HCT116 (cell line): ENCODE data around the gene UBE2D1. TPM values are rescaled to one million over a fixed set of nuclear protein-coding genes. Genes with fewer than 3 reads are reported as not detected.

Experiments used
- ATAC-seq: fragments of 200-7000 bp; cut with Tn5 transposase; 2 replicates; pipeline ENCODE4 v1.9.1; 2020; ENCODE audit warnings: mild to moderate bottlenecking, moderate library complexity
- BruUV-seq: library from RNA; stranded (reverse); fragments of 400-500 nt; replicated peaks from 2 replicates; lab custom pipeline; 2021; lab: Mats Ljungman, UMichigan
- CTCF ChIA-PET: fragments of 300-600 bp; sonication (Branson Sonifier 250); formaldehyde crosslinking; loops from one replicate; lab custom pipeline; 2021; ENCODE audit warnings: antibody characterized with exemption; lab: Charles Lee
- POLR2A ChIA-PET: fragments of 300-600, 350-600 bp; sonication (Branson Sonifier 250); formaldehyde crosslinking; loops from one replicate; lab custom pipeline; 2021; ENCODE audit warnings: antibody characterized with exemption; lab: Charles Lee
- RAD21 ChIA-PET, 2 experiments: fragments of 300-600 bp; sonication (Branson Sonifier 250); formaldehyde crosslinking; loops; one replicate each; lab custom pipeline; 2023; ENCODE audit warnings: low total read pairs in 2 of 2; ENCODE audit not compliant: uncharacterized antibody in 2 of 2, unreplicated experiment in 2 of 2, low non-redundant PET in 1 of 2; lab: Charles Lee
- DNase-seq: peaks from one replicate; pipeline ENCODE4 v3.0.0-alpha.2; 2010; ENCODE audit warnings: low read depth, low spot score
- H2AFZ ChIP-seq: fragments of 200-600 bp; shearing (Covaris generic), sonication (generic); 2 replicates; pipeline ENCODE4 v1.6.1; 2017; ENCODE audit warnings: low read depth, mixed run types, mixed read lengths, antibody characterized with exemption, low read length; ENCODE audit not compliant: poor library complexity, severe bottlenecking
- H3K27ac ChIP-seq: 2 replicates; pipeline ENCODE4 v1.5.1; 2012; ENCODE audit warnings: low read depth, low read length
- H3K27me3 ChIP-seq: fragments of 200-600 bp; sonication (generic); 2 replicates; pipeline ENCODE4 v1.6.1; 2016; ENCODE audit warnings: mixed run types, low read length, mixed read lengths; ENCODE audit not compliant: insufficient read depth
- H3K36me3 ChIP-seq, 2 experiments: fragments of 200-500 bp in 1 of 2; fragments of 200-600 bp in 1 of 2; sonication (Bioruptor generic) in 1 of 2; sonication (generic) in 1 of 2; 2 replicates each; pipeline versions ENCODE4 v1.5.1 to v1.6.1; 2014 to 2016; ENCODE audit warnings: low read length in 2 of 2, inconsistent platforms in 1 of 2, mixed read lengths in 1 of 2, mixed run types in 1 of 2; ENCODE audit not compliant: insufficient read depth in 2 of 2, control insufficient read depth in 1 of 2
- H3K4me1 ChIP-seq, 2 experiments: fragments of 200-600 bp in 1 of 2; sonication (generic) in 1 of 2; 2 replicates each; pipeline versions ENCODE4 v1.5.1 to v1.6.1; 2012 to 2017; ENCODE audit warnings: low read length in 2 of 2, inconsistent platforms in 1 of 2, mild to moderate bottlenecking in 1 of 2, mixed read lengths in 1 of 2, mixed run types in 1 of 2, moderate library complexity in 1 of 2; ENCODE audit not compliant: insufficient read depth in 2 of 2, control insufficient read depth in 1 of 2
- H3K4me2 ChIP-seq: fragments of 200-600 bp; sonication (generic); 2 replicates; pipeline ENCODE4 v1.6.1; 2017; ENCODE audit warnings: mixed run types, low read length, mixed read lengths
- H3K4me3 ChIP-seq, 2 experiments: fragments of 200-600 bp in 1 of 2; sonication (generic) in 1 of 2; replicated peaks in 1 of 2; 2 replicates each; pipeline ENCODE4 v1.5.1; 2011 to 2016; ENCODE audit warnings: low read length in 2 of 2, control low read depth in 1 of 2, low read depth in 1 of 2, mild to moderate bottlenecking in 1 of 2, mixed read lengths in 1 of 2, mixed run types in 1 of 2
- H3K79me2 ChIP-seq: fragments of 200-600 bp; sonication (generic); 2 replicates; pipeline ENCODE4 v1.6.1; 2017; ENCODE audit warnings: mild to moderate bottlenecking, mixed run types, low read length, moderate library complexity, mixed read lengths; ENCODE audit not compliant: insufficient read depth
- H3K9ac ChIP-seq: fragments of 200-600 bp; sonication (generic); 2 replicates; pipeline ENCODE4 v1.6.1; 2016; ENCODE audit warnings: low read length, mixed read lengths
- H3K9me2 ChIP-seq: fragments of 200-600 bp; sonication (generic), shearing (Covaris generic); 2 replicates; pipeline ENCODE4 v1.6.1; 2017; ENCODE audit warnings: mixed run types, mild to moderate bottlenecking, moderate library complexity; ENCODE audit not compliant: insufficient read depth
- H3K9me3 ChIP-seq, 2 experiments: fragments of 200-500 bp in 1 of 2; fragments of 200-600 bp in 1 of 2; sonication (Bioruptor generic) in 1 of 2; sonication (generic) in 1 of 2; 2 replicates each; pipeline ENCODE4 v1.6.1; 2014 to 2017; ENCODE audit warnings: low read length in 2 of 2, mixed read lengths in 2 of 2, inconsistent platforms in 1 of 2, low read depth in 1 of 2, mild to moderate bottlenecking in 1 of 2, mixed run types in 1 of 2, moderate library complexity in 1 of 2; ENCODE audit not compliant: control insufficient read depth in 1 of 2, insufficient read depth in 1 of 2
- H4K20me1 ChIP-seq: fragments of 200-600 bp; sonication (generic), shearing (Covaris generic); 2 replicates; pipeline ENCODE4 v1.6.1; 2017; ENCODE audit warnings: mixed run types, mild to moderate bottlenecking, moderate library complexity; ENCODE audit not compliant: insufficient read depth
- CBX3 ChIP-seq: IDR thresholded peaks from 2 replicates; pipeline ENCODE4 v1.6.1; 2012; ENCODE audit warnings: low read depth
- EGR1 ChIP-seq: IDR thresholded peaks from 2 replicates; pipeline ENCODE4 v1.6.1; 2012; ENCODE audit warnings: low read depth
- ELF1 ChIP-seq: IDR thresholded peaks from 2 replicates; pipeline ENCODE4 v1.6.1; 2012; ENCODE audit warnings: low read depth, borderline replicate concordance
- SP1 ChIP-seq: IDR thresholded peaks from 2 replicates; pipeline ENCODE4 v1.6.1; 2012; ENCODE audit warnings: low read depth
- SRF ChIP-seq: IDR thresholded peaks from 2 replicates; pipeline ENCODE4 v1.6.1; 2012; ENCODE audit warnings: low read depth
- YY1 ChIP-seq: IDR thresholded peaks from 2 replicates; pipeline ENCODE4 v1.6.1; 2011; ENCODE audit warnings: low read length, low read depth, moderate library complexity, mild to moderate bottlenecking; ENCODE audit not compliant: insufficient replicate concordance; ENCODE audit errors: extremely low read depth
- ZFX ChIP-seq: fragments of 450-650 bp; IDR thresholded peaks from 2 replicates; pipeline ENCODE4 v1.6.1; 2017
- intact Hi-C: fragments of 100-400 bp; cut with micrococcal nuclease; formaldehyde crosslinking; loops from 2 replicates; pipeline ENCODE4 v1.10.0; 2022
- total RNA-seq: library from RNA; stranded (reverse); gene quantifications from one replicate; pipeline ENCODE4 v1.2.1, GENCODE V29; 2021; ENCODE audit not compliant: unreplicated experiment
- TF ChIP-seq, protein P1 (sequence below): IDR thresholded peaks from 2 replicates; pipeline ENCODE4 v1.6.1; 2012; ENCODE audit warnings: low read depth
- TF ChIP-seq, protein P2 (sequence below): IDR thresholded peaks from 2 replicates; pipeline ENCODE4 v1.6.1; 2012
- TF ChIP-seq, protein P3 (sequence below): IDR thresholded peaks from 2 replicates; pipeline ENCODE4 v1.6.1; 2012

UBE2D1 gene
- total RNA-seq, 1 experiment from 2014 or later = 15.5 TPM

DNA sequence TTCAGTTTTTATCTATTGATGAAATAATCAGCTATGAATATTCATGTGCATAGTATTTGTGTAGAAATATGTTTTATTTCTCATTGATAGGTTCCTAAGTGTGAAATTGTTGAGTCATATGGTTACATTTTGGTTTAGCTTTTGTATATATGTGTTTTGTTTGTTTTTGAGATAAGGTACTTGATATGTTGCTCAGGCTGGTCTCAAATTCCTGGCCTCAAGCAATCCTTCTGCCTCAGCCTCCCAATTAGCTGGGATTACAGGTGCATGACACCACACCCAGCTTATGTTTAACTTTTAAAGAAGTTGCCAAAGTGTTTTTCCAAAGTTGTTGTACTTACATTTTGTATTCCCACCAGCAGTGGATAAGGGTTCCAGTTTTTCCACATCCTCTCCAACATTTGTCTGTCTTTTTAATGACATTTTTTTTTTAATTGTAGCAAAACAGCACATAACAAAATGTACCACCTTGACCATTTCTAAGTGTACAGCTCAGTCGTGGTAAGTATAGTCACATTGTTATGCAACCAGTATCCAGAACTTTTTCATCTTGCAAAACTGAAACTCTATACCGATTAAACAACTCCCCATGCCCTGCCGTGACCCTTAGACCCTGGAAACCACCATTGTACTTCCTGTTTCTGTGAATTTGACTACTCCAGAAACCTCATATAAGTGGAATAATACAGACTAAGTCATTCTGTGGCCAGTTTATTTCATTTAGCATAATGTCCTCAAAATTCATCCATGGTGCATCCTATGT lies 12.6 kb upstream of the UBE2D1 start (continued):
- TF ChIP-seq, protein P1, sequence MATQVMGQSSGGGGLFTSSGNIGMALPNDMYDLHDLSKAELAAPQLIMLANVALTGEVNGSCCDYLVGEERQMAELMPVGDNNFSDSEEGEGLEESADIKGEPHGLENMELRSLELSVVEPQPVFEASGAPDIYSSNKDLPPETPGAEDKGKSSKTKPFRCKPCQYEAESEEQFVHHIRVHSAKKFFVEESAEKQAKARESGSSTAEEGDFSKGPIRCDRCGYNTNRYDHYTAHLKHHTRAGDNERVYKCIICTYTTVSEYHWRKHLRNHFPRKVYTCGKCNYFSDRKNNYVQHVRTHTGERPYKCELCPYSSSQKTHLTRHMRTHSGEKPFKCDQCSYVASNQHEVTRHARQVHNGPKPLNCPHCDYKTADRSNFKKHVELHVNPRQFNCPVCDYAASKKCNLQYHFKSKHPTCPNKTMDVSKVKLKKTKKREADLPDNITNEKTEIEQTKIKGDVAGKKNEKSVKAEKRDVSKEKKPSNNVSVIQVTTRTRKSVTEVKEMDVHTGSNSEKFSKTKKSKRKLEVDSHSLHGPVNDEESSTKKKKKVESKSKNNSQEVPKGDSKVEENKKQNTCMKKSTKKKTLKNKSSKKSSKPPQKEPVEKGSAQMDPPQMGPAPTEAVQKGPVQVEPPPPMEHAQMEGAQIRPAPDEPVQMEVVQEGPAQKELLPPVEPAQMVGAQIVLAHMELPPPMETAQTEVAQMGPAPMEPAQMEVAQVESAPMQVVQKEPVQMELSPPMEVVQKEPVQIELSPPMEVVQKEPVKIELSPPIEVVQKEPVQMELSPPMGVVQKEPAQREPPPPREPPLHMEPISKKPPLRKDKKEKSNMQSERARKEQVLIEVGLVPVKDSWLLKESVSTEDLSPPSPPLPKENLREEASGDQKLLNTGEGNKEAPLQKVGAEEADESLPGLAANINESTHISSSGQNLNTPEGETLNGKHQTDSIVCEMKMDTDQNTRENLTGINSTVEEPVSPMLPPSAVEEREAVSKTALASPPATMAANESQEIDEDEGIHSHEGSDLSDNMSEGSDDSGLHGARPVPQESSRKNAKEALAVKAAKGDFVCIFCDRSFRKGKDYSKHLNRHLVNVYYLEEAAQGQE = no peak

DNA sequence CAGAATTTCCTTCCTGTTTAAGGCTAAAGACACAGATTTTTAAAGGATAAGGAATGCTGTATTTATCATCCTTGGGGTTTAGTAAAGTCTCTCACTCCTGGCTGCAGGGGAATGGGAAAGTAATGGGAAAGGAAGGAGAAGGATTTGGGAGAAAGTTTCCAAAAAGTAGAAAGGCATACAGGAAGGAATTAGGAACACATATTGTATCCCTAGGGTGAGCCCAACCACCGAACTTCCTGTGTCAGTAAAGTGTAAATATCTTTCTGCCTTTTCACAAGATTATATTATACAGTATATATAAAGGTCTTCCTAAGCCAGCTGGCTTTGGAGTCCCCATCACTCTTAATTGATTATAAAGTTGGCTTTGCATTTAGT lies 12.0 kb upstream of the UBE2D1 start:
- H3K4me1 ChIP-seq = no peaks in the 10 kb centered on the region
- no peak overlapping the region for H3K4me2 ChIP-seq
- ChIA-PET CTCF (no interaction called here), RAD21 (no interaction called here)
- BruUV-seq = no TSS peak
- H3K9ac ChIP-seq = no peak overlapping the region
- no peaks in the 10 kb centered on the region for H3K79me2 ChIP-seq
- H3K27me3 ChIP-seq = no peaks in the 10 kb centered on the region
- DNase-seq = no peak
- H3K9me2 ChIP-seq = no peaks in the 10 kb centered on the region
- H3K9me3 ChIP-seq = no peaks in the 10 kb centered on the region
- no peaks in the 10 kb centered on the region for H4K20me1 ChIP-seq
- no peak overlapping the region for H3K4me3 ChIP-seq
- TF ChIP-seq YY1 (no peak), ELF1 (no peak), ZFX (no peak), CBX3 (no peak), SP1 (no peak), SRF (no peak), EGR1 (no peak)
- TF ChIP-seq, protein P2, sequence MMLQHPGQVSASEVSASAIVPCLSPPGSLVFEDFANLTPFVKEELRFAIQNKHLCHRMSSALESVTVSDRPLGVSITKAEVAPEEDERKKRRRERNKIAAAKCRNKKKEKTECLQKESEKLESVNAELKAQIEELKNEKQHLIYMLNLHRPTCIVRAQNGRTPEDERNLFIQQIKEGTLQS = no peak
- TF ChIP-seq, protein P1 = no peak
- TF ChIP-seq, protein P3, sequence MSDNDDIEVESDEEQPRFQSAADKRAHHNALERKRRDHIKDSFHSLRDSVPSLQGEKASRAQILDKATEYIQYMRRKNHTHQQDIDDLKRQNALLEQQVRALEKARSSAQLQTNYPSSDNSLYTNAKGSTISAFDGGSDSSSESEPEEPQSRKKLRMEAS = no peak
- TF ChIP-seq, all 23 proteins: peak for 0
- no peak for ATAC-seq
- intact Hi-C loops = no loop called here
- POLR2A ChIA-PET = no interaction called here
- no peak overlapping the region for H3K27ac ChIP-seq
- H2AFZ ChIP-seq = no peak overlapping the region
- no peaks in the 10 kb centered on the region for H3K36me3 ChIP-seq
